Measurements from ENCODE around the gene GEMIN8. TPM values are rescaled to one million over a fixed set of nuclear protein-coding genes. Genes with fewer than 3 reads are reported as not detected.
A peak's percentile ranks its signal among the peaks of the same experiment; 100 is the strongest.

GEMIN8 gene
- total RNA-seq, 1 experiment from 2014 or later = 11.2 TPM

DNA sequence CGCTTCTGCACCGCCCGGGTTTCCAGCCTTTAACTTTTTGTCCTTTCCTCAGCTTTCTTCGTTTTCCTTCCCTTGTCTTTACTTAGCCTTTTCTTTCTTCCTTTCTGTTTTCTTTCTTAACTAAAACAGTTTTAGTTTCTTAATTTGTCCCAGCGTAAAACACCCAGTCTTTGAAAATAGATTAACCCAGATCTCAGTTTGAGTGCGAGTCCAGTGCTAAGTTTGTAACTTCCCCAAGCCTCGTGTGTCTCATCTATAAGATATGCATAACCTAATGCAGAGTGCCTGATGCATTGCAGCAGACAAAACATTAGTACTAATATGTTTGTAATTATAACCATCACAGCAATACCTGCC is 460 bp upstream of the GEMIN8 start:
- in situ Hi-C loops (cut with HindIII; ENCODE audit: low pct_unique_long_range_greater_than_20kb, low sequenced_read_pairs) = no loop called here
- Histone ChIP-seq H3K36me3 (ENCODE audit: control insufficient read depth, insufficient read depth, low read length) (no peaks in the 10 kb centered on the region; the same call in 1 of the 2 replicates), H3K9me3 (ENCODE audit: control insufficient read depth, insufficient read depth, low read depth, low read length) (no peaks in the 10 kb centered on the region), H3K4me3 (ENCODE audit: low read depth in 2 of 2, low read length in 2 of 2) (peak overlapping the region; percentile 60 to 74), H3K27me3 (ENCODE audit: control insufficient read depth, insufficient read depth, low read length) (no peaks in the 10 kb centered on the region), H3K27ac (ENCODE audit: low read length) (peak overlapping the region; percentile 81), H3K4me1 (ENCODE audit: control insufficient read depth, insufficient read depth, low read length) (peaks cover 5% of the 10 kb centered on the region; the same call in 1 of the 2 replicates)
- no peak for DNase-seq (ENCODE audit: low read depth, low spot score)
- CTCF ChIA-PET = interaction anchor here (0.7 kb wide), 1 partner anchor 368 kb away, joined by 3 read pairs; no protein-coding TSS in a partner anchor
- BruUV-seq (replicated peaks) = no TSS peak
- POLR2A ChIA-PET = no interaction called here
- ATAC-seq = no peak
- TF ChIP-seq REST (IDR thresholded peaks at IDR 0.05; ENCODE audit: insufficient read depth in 1 of 2, low read depth in 2 of 2, low read length in 1 of 2) (no peak), SIN3A (IDR thresholded peaks at IDR 0.05; ENCODE audit: borderline replicate concordance, insufficient read depth, low read depth, low read length) (no peak), CTCF (IDR thresholded peaks at IDR 0.05) (no peak), POLR2AphosphoS5 (IDR thresholded peaks at IDR 0.05; ENCODE audit: low read depth, low read length) (no peak), TCF7L2 (IDR thresholded peaks at IDR 0.05; ENCODE audit: low read depth, low read length) (no peak)
- intact Hi-C loops (cut with micrococcal nuclease; ENCODE audit: unreplicated experiment) = loop anchor here (5.0 kb wide), 3 partner anchors 278 to 518 kb away; no protein-coding TSS in a partner anchor

- ATAC-seq (no peak), DNase-seq (ENCODE audit: low read depth, low spot score) (no peak)
- Histone ChIP-seq H3K27me3 (ENCODE audit: control insufficient read depth, insufficient read depth, low read length) (no peaks in the 10 kb centered on the region), H3K27ac (ENCODE audit: low read length) (peak overlapping the region; percentile 81), H3K4me1 (ENCODE audit: control insufficient read depth, insufficient read depth, low read length) (peaks cover 5% of the 10 kb centered on the region; the same call in 1 of the 2 replicates), H3K4me3 (ENCODE audit: low read depth in 2 of 2, low read length in 2 of 2) (peak overlapping the region; percentile 60 to 74), H3K36me3 (ENCODE audit: control insufficient read depth, insufficient read depth, low read length) (no peaks in the 10 kb centered on the region; the same call in 1 of the 2 replicates), H3K9me3 (ENCODE audit: control insufficient read depth, insufficient read depth, low read depth, low read length) (no peaks in the 10 kb centered on the region)
- in situ Hi-C loops (cut with HindIII; ENCODE audit: low pct_unique_long_range_greater_than_20kb, low sequenced_read_pairs) (no loop called here), intact Hi-C loops (cut with micrococcal nuclease; ENCODE audit: unreplicated experiment) (no loop called here)
- ChIA-PET POLR2A (interaction anchor here (0.5 kb wide), 1 partner anchor 1053 kb away, joined by 3 read pairs; no protein-coding TSS in a partner anchor), CTCF (no interaction called here)
- no peak for TF ChIP-seq SIN3A (IDR thresholded peaks at IDR 0.05; ENCODE audit: borderline replicate concordance, insufficient read depth, low read depth, low read length)
- TF ChIP-seq CTCF (IDR thresholded peaks at IDR 0.05) = no peak
- TF ChIP-seq REST (IDR thresholded peaks at IDR 0.05; ENCODE audit: insufficient read depth in 1 of 2, low read depth in 2 of 2, low read length in 1 of 2) = no peak
- no peak for TF ChIP-seq POLR2AphosphoS5 (IDR thresholded peaks at IDR 0.05; ENCODE audit: low read depth, low read length)
- no peak for TF ChIP-seq TCF7L2 (IDR thresholded peaks at IDR 0.05; ENCODE audit: low read depth, low read length)
- BruUV-seq (replicated peaks) = no TSS peak
Observed at GRCh38 chrX:14029039-14029424, 660 bp downstream of the GEMIN8 start.

Measured in Panc1 (cell line).